ENCODE data around the gene ZNF609.

ZNF609 gene

DNA sequence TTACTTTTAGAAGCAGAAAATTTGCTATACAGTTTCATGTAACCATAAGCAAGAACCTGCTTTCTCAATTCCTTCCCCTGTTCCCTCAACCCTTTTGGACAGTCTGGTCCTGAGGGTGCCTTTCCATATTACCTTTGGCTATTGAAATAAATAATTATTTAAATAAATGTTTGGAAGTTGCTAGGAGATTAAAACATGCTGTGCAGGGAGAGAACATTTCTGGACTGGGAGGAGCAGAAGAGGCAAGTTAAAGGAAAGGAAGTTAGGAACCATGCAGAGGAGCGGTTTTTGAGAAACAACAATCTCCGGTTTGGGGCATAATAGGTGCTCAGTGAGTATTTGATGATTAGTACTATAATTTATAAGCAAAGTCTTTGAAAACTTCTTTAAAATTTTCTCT, 41.8 kb downstream of the ZNF609 start:
- DNase-seq (ENCODE audit: low read depth): no peak

DNA sequence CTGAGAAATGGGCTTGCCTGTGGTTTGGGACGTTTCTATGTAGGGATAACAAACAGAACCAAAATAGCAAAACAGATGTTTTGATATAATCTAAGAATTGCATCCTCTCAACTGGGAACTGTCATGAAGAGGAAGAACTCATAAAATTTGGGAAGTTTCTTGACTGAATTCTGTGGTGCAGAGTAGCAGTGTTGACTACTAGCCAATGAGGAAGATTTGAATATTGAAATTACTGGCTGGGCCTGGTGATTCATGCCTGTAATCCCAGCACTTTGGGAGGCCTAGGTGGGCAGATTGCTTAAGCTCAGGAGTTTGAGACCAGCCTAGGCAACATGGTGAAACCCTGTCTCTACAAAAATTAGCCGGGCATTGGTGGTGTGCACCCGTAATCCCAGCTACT, 42.2 kb downstream of the ZNF609 start:
- no peak for DNase-seq (ENCODE audit: low read depth)

DNA sequence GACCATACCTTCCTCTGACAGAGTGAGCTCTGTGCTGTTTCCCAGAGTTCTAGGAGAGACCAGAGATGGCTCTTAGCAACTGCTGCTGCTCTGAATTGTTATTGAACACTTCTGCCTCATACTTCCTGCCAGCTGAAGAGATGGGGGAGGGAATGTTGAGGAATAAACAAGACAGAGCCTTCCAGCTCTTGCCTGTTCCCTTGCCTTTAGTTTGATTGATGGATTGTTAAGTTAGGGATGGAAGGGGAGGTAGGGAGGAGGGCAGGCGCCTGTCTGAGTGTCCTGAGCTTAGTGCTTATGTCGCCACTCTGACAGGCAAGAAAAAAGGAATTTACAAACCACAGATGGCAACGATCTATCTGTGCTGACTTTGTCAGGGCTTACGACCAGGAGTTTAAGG, 42.8 kb downstream of the ZNF609 start:
- DNase-seq (ENCODE audit: low read depth): no peak

DNA sequence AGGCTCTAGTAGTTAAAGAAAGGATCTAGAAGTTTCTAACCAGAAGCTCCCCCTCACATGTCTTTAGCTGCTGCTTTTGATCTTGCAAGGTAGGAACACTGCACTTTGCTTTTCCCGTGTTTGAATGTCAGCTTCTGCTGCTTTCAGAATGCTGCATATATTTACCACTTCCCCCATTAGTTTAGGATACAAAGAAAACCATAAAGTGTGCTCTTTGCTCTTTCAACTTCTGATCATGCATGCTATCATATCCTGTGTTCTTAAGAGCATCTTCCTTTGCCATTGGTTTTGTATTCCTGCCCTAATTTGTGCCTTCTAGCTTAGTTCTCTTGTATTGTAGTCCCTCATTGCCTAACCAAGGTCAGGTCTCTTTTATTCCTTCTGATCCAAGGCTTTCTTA, 43.3 kb downstream of the ZNF609 start:
- DNase-seq (ENCODE audit: low read depth): no peak

DNA sequence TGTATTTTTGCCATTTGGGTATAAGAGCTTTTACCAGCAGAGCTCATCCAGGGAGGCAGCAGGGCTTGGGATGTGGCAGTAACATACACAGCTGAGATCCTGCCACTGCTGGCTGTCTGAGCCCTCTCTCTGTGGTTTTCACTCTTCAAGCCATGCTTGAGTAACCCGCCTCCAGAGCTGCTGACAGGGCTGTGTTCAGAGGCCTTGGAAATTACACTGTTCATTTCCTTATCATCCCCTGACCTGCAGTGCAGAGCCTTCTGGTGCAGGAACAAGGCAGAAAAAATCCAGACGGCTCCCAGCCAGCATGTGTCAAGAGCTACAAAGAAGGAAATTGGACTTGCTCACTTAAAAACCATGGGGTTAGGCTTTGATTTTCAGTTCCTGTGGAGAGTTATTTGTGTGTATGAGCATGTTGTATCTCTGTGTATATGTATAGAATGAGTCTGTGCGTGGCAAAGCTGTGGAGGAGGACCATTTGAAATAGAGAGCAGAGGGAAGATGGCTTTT, 47.0 kb downstream of the ZNF609 start:
- no peak for DNase-seq (ENCODE audit: low read depth)

DNA sequence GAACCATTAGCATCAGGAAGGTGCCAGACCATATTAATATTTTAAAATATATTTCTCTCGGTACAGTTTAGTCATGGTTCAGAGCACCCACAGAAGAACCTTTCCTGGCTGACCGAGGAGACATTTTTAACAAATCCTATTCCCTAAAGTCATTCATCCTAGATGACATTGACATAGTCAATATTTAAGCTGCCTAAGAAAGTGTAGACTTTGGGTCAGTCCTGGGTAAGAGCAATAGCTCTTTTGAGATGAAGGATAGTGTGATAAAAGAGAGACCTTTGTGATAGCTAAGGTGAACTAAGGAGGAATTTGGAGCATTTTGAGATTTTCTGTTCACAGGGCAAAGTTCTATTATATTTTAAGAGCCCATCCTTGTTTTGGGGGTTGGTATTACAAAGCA, 47.5 kb downstream of the ZNF609 start:
- DNase-seq (ENCODE audit: low read depth): no peak

DNA sequence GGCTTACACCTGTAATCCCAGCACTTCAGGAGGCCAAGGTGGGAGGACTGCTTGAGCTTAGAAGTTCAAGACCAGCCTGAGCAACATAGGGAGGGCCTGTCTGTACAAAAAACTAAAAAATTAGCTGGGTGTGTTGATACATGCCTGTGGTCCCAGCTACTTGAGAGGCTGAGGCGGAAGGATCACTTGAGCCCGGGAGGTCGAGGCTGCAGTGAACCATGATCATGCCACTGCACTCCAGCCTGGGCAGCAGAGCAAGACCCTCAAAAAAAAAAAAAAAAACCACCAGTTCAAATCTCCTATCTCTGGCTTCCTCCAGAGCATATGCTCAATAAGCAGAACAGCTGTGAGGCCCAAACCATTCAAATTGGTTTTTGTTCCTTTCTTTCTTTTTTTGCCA, 53.4 kb downstream of the ZNF609 start:
- DNase-seq (ENCODE audit: low read depth): no peak

DNA sequence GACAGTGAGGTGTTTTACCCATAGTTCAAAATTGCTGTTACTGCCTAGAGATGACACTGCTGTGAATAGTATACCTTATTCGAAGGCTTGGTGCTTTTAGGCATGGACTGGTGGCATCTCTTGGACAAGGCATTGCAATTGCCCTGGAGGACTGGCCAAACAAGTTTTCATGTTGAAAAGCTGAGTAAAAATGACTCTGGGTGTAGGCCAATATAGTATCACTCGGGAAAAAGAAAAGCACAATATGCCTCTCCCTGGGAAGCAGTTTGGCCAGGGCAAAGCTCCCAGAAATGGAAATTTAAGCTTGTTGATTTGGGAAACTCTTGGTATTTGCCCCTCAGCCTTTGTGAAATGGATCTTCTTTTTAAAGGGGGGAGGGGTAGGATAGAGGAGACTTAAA, 54.8 kb downstream of the ZNF609 start:
- no peak for DNase-seq (ENCODE audit: low read depth)

DNA sequence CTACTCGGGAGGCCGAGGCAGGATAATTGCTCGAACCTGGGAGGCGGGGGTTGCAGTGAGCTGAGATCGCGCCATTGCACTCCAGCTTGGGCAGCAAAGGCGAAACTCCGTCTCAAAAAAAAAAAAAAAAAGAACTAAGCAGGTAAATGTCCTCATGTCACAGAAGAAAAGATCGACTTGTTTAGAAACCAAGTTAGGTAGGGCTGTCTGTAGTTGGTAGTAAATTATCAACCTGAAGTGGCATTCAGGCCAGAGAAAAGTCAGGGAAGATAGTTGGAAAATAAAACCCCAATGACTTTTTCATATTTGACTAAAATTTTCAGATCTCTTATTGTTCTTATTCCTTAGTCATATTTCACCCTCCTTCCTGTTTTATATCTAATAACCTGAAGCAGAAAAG, 55.4 kb downstream of the ZNF609 start:
- no peak for DNase-seq (ENCODE audit: low read depth)

DNA sequence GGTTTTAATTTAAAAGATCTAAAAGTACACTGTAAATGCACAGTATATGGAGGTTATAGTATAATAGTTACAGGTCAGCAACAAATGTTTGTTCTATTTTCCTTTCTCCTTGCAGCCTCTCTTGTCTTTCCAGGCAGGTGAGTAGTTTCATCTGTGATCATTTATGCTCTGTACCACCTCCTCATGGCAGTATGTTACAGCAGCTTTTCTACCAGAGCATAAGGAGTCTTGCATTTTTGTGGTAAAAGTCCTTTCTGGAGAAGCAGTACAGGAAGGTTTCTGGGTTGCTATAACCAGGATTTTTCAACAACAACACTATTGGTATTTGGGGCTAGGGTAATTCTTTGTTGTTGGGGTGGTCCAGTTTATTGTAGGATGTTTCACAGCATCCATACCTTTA, 59.5 kb downstream of the ZNF609 start:
- DNase-seq (ENCODE audit: low read depth): no peak

DNA sequence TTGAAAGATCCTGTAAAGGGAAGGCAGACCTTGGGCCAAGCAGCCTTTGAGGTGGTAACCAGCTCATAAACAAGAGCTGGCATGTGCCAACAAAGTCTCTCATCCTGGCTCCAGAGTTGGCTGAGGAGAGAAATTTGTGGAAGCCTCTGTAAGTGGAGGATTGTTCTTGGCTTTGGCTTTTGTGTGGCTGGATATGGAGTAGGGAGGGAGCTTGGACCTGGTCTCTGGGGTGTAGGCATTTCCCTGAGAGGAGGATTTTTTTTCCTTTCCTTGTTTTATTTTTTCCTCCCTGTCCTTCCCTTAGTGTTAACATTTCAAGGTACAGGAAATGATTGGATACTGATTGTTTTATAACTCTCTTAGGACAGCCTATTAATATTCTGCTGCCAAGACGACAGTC, 60.8 kb downstream of the ZNF609 start:
- no peak for DNase-seq (ENCODE audit: low read depth)

DNA sequence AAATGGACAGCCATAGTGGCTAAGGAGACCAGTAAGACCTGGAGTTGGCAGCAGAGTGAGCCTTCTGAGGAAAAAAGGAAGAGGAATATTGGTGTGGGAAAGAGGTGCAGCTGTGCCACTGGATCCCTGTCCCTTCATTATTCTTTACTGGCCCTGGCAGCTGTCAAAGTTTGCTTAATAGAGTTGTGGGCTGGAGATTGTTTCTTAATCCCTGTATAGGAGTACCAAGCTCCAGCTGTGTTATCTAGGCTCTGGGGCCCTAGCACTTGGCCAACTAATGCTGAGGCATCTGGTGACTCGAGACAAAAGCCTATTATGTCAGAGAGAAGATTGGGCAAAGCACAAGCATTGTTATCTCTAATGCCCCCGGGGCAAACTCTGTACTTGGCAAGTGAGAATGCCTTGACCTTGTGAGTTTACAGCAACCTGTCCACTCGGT, 61.4 kb downstream of the ZNF609 start:
- DNase-seq (ENCODE audit: low read depth): no peak

DNA sequence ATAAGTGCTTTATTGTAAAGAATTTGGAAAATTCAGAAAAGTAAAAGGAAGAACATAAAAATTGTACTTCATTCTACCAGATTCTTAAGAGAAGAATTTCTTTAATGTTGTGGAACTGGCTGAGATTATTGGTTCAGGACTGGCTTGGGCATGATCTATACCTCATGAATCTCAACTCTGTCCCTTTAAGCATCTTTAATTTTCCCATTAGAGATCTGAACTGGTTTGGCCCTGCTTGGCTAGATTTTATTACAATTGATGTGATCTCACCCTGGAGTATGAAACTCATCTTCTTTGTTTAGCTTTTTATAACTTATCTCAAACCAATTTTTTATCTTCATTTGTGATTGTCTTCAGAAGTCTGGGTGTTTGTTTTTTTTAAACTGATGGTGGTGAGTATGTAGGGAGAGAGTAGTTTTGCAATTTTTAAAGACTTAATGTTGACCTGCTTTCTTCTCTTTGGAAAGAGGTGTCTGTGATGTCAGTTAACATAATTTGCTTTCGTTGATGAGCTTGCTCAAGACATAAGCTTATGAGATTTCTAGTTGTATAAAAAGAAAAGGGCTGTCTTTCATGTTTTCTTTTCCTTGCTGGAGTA, 61.9 kb downstream of the ZNF609 start:
- no peak for DNase-seq (ENCODE audit: low read depth)

DNA sequence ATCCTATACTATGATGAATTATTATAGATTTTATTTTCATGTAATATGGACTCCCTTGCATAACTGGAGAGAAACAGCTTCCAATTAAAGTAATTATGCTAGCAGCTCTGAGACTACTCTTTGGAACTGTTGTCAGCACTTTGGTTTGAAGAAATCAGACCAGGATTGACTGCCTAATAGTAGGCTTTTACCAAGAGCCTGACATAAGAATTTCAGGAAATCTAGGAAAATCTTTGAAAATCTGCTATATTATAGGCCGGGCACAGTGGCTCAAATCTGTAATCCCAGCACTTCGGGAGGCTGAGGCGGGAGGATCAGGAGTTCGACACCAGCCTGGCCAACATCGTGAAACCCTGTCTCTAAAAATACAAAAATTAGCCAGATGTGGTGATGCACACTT, 62.9 kb downstream of the ZNF609 start:
- no peak for DNase-seq (ENCODE audit: low read depth)

DNA sequence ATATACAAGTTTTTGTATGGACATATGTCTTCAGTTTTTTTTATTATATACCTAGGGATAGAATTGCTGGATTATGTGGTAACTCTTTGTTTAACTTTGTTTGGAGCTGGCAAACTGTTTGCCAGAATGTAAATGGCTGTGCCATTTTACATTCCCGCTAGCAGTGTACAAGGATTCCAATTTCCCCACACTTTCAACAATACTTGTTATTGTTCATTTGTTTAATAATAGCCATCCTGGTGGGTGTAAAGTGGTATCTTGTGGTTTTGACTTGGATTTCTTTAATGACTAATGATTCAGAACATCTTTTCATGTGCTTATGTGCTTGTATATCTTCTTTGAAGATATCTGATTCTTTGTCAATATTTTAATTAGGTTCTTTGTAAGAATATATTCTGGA, 64.4 kb downstream of the ZNF609 start:
- no peak for DNase-seq (ENCODE audit: low read depth)

DNA sequence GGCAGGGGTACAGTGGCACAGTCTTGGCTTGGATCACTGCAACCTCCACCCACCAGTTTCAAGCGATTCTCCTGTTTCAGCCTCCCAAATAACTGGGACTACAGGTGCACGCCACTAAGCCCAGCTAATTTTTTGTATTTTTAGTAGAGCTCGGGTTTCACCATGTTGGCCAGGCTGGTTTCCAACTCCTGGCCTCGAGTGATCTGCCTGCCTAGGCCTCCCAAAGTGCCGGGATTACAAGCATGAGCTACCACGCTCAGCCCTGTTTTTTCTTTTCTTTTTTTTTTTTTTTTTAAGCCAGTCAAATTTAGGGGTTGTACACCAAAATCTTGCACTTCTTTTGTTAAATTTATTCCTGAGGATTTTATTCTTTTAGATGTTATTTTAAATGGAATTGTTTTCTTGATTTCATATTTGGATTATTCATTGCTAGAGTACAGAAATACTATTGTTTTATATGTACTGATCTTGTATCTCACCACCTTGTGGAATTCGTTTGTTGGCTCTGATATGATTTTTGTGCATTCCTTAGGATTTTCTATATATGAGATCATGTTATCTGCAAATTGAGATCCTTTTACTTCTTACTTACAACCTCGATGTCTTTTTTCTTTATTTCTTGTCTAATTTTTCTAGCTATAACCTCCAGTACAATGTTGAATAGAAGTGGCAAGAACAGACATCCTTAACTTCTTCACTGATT, 65.6 kb downstream of the ZNF609 start:
- no peak for DNase-seq (ENCODE audit: low read depth)

DNA sequence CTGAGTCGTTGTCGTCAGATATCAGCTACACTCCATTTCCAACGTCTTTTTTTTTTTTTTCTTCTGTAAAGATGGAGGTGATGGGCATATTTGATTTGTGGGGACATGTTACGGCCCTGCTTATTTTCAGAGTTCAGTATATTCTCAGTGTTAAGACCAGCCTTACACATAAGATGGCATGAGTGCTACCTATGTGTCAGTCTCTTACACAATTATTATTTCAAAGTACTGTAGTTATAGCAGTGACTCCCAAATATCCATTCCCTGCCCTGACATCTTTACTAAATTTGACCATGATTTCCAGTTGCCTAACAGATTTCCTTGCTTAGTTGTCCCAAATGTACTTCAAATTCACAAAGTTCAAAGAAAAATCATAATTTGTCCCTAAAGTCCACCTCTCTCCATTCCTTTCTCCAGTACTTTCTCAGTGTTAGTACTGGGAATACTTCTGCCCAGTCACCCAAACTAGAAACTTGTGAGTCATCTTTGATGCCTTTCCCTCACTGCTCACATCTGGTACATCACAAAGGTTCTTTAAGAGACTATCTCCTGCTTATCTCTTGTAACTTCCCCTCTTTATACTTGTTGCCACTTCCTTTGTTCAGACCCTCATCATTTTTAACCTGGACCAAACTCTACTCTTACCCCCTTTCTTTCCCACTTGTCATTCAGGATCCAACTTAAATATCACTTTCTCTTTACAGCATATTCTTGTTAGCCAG, 67.0 kb downstream of the ZNF609 start:
- DNase-seq (ENCODE audit: low read depth): no peak

DNA sequence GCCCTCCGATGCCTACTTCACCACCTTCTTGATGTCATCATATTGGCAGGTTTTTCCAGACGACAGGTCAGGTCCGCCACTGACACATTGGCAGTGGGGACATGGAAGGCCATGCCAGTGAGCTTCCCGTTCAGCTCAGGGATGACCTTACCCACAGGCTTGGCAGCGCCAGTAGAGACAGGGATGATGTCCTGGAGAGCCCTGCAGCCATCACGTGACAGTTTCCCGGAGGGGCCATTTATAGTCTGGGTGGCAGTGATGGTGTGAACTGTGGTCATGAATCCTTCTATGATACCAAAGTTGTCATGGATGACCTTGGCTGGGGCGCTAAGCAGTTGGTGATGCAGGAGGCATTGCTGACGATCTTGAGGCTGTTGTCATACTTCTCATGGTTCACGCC, 68.5 kb downstream of the ZNF609 start:
- no peak for DNase-seq (ENCODE audit: low read depth)

DNA sequence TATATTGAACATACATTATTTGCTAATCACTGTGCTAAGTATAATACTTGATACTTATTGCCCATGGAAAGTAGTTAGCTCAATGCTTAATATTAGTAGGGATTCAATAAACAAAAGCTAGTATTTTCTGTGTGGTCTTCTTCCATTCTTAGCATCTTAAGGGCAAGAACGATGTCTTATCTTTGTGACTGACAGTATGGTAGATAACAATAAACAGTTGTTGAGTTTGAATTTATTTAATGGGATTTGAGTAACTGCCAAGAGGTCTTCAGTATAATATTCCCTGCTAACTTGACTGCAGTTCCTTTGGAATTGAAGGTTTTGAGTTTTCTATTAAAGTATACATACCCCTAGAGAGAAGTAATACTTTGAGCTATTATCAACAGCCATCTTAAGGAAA, 70.1 kb downstream of the ZNF609 start:
- no peak for DNase-seq (ENCODE audit: low read depth)

DNA sequence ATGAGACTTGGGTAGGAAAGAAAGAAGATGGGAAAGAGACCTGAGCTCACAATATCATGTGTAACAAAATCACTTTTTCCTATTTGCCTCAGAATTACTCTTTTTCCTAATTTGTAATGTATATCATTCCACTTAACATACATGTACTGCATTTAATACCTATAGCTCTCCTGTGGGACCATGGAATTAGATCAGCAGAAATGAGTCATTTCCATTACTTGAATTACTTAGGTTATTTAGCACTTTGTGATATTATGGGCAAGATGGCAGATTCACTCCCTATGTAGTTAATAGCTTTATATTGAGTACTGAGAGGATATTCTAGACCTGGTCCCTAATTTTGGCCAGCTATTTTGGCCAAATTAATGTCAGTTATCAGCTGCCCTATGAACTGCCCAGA, 70.5 kb downstream of the ZNF609 start:
- DNase-seq (ENCODE audit: low read depth): no peak

DNA sequence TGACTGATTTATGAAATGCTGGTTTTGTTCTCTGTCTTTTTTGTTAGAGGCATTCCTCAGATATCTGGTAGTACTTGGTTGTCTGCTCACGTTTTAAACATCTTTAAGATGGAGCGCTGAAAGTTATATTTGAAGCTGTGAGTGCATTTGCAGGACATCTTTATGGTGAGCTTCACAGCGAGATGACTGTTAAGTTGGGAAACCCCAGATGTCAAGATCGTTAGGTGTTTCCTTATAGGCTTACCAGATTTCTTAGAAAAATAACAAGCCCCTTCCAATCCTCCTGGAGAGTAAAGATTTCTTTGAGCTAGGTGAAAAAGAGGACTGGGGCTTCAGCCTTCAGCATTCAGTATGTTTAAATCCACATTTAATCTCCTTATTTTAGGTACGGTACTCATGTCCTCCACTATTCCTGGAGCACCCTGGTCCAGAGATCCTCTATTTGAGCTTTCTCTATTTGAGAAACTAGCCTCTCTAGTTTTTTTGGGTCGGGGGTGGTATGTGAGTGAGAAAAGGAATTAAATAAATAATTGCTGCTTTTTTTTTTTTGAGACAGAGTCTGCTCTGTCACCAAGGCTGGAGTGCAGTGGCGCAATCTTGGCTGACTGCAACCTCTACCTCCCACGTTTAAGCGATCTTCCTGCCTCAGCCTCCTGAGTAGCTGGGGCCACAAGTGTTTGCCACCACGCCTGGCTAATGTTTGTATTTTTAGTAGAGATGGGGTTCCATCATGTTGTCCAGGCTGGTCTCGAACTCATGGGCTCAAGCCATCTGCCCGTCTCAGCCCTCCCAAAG, 72.3 kb downstream of the ZNF609 start:
- no peak for DNase-seq (ENCODE audit: low read depth)

DNA sequence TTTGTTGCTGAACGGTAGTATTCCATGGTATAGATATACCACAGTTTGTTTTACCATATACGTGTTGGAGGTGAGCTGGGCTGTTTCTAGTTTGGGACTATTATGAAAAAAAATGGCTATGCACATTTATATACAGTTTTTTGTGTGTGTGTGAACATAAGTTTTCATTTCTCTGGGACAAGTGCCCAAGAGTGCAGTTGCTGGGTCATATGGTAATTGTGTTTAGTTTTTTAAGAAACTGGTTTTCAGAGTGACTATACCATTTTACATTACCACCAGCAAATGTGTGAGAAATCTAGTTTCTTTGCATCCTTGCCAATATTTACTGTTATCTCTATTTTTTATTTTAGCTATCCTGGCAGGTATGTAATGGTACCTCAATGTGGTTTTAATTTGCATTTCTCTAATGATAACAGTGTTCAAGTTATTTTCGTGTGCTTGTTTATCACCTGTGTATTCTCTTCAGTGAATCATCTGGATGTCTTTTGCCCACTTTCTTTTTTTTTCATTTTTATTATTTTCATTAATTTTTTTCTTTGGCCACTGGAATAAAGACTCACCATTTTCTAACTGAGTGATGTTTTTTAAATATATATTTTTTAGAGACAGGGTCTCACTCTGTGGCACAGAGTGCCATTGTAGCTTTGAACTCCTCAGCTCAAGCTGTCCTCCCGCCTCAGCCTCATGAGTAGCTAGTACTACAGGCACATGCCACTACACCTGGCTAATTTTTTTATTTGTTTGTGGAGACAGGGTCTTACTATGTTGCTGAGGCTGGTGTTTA, 75.3 kb downstream of the ZNF609 start:
- DNase-seq (ENCODE audit: low read depth): no peak

Data from HS-27A (cell line).